Prostate gland (tissue), 2 donors: ENCODE results near the gene UNC5C.

Experiments
- POLR2A ChIP-seq: fragments of 450-650 bp; IDR thresholded peaks from one replicate; pipeline ENCODE4 v1.6.1; 2016; ENCODE audit warnings: antibody characterized with exemption, mild to moderate bottlenecking
- TF ChIP-seq, protein P1 (sequence below), 4 experiments: fragments of 200-600 bp in 2 of 4; fragments of 450-650 bp in 2 of 4; sonication (generic) in 2 of 4; IDR thresholded peaks; 1 replicate in 3 of 4; 2 replicates in 1 of 4; pipeline ENCODE4 v1.5.1; 2016 to 2019; ENCODE audit warnings: antibody characterized with exemption in 4 of 4, mild to moderate bottlenecking in 2 of 4, moderate library complexity in 2 of 4

DNA sequence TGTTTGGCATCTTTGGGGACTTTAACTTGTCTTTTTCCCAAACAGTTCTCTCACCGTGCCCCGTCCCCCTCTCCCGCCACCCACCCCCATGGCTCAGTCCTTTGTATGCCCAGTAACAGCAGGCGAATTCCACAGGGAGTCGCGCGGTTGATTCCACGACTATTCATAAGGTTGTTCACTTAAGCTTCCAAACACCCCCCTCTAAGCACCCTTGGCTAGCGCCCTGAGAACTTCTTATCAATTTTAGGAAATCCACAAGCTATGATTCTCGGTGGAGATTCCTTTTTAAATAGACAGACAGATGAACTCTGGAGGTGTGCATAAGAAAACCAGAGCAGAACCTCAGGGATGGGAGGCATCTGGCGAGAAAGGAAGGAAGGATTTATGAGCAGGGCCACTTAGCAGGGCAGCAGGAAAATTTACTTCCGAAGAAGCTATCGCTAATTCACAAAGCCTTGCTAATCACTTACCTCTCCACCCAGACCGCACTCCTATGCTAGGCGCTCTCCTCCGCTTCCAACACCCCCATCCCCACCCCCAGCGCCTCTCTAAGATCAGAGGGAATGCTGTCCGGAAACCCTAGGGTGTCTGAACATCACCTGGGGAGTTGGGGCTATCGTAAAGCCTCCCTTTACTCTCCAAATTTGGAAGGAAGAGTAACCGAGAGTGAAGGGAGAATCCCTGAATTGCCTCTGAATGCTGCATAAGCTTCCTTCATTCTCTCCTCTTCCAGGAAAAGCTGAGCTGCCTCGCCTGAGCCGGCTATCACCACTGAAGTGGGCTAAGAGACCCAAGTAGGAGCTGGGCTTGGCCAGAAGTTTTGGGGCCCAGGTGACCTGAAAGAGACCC, 1.7 kb downstream of the UNC5C start:
- TF ChIP-seq, protein P1, sequence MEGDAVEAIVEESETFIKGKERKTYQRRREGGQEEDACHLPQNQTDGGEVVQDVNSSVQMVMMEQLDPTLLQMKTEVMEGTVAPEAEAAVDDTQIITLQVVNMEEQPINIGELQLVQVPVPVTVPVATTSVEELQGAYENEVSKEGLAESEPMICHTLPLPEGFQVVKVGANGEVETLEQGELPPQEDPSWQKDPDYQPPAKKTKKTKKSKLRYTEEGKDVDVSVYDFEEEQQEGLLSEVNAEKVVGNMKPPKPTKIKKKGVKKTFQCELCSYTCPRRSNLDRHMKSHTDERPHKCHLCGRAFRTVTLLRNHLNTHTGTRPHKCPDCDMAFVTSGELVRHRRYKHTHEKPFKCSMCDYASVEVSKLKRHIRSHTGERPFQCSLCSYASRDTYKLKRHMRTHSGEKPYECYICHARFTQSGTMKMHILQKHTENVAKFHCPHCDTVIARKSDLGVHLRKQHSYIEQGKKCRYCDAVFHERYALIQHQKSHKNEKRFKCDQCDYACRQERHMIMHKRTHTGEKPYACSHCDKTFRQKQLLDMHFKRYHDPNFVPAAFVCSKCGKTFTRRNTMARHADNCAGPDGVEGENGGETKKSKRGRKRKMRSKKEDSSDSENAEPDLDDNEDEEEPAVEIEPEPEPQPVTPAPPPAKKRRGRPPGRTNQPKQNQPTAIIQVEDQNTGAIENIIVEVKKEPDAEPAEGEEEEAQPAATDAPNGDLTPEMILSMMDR (IDR thresholded peaks at IDR 0.05) = no peak
- no peak for TF ChIP-seq POLR2A
